H9 (cell line): ENCODE data around the gene KLHL1. TPM values are rescaled to one million over a fixed set of nuclear protein-coding genes. Genes with fewer than 3 reads are reported as not detected.

ENCODE experiments used
- DNase-seq: peaks from one replicate; pipeline ENCODE4 v3.0.0-alpha.2; 2017
- H2AFZ ChIP-seq: one replicate; pipeline ENCODE4 v1.6.1; 2013; ENCODE audit warnings: mild to moderate bottlenecking, low read length, control low read depth, moderate library complexity
- H2AK5ac ChIP-seq: 2 replicates; pipeline ENCODE4 v1.6.1; 2013; ENCODE audit warnings: low read length, control low read depth, mixed read lengths; ENCODE audit not compliant: insufficient read length
- H2BK120ac ChIP-seq: one replicate; pipeline ENCODE4 v1.6.1; 2013; ENCODE audit warnings: low read depth, mild to moderate bottlenecking, low read length, control low read depth, inconsistent platforms; ENCODE audit not compliant: poor library complexity, severe bottlenecking
- H2BK12ac ChIP-seq: 2 replicates; pipeline ENCODE4 v1.6.1; 2013; ENCODE audit warnings: low read length, control low read depth, mixed read lengths, low read depth; ENCODE audit not compliant: insufficient read length
- H2BK15ac ChIP-seq: 2 replicates; pipeline ENCODE4 v1.6.1; 2013; ENCODE audit warnings: low read depth, low read length, control low read depth
- H2BK20ac ChIP-seq: one replicate; pipeline ENCODE4 v1.6.1; 2013; ENCODE audit warnings: low read depth, mild to moderate bottlenecking, low read length, control low read depth, inconsistent platforms; ENCODE audit not compliant: poor library complexity, severe bottlenecking
- H2BK5ac ChIP-seq: 2 replicates; pipeline ENCODE4 v1.6.1; 2013; ENCODE audit warnings: low read length, control low read depth, mixed read lengths; ENCODE audit not compliant: insufficient read length
- H3K14ac ChIP-seq: 2 replicates; pipeline ENCODE4 v1.6.1; 2013; ENCODE audit warnings: low read length, control low read depth; ENCODE audit not compliant: insufficient read depth
- H3K18ac ChIP-seq: 2 replicates; pipeline ENCODE4 v1.6.1; 2013; ENCODE audit warnings: low read depth, mild to moderate bottlenecking, mixed read lengths, low read length, control low read depth; ENCODE audit not compliant: insufficient read length
- H3K23ac ChIP-seq: 2 replicates; pipeline ENCODE4 v1.6.1; 2013; ENCODE audit warnings: low read length, control low read depth, mixed read lengths, low read depth; ENCODE audit not compliant: insufficient read length
- H3K23me2 ChIP-seq: 2 replicates; pipeline ENCODE4 v1.6.1; 2013; ENCODE audit warnings: low read depth, mild to moderate bottlenecking, mixed read lengths, low read length, control low read depth; ENCODE audit not compliant: insufficient read length, poor library complexity, severe bottlenecking
- H3K27ac ChIP-seq: 2 replicates; pipeline ENCODE4 v1.5.1; 2013; ENCODE audit warnings: low read length, control low read depth, mixed read lengths, low read depth; ENCODE audit not compliant: insufficient read length
- H3K27me3 ChIP-seq: 2 replicates; pipeline ENCODE4 v1.6.1; 2013; ENCODE audit warnings: low read length, control low read depth, inconsistent platforms; ENCODE audit not compliant: insufficient read depth
- H3K4ac ChIP-seq: 2 replicates; pipeline ENCODE4 v1.6.1; 2013; ENCODE audit warnings: low read depth, mild to moderate bottlenecking, control low read depth, inconsistent platforms, low read length, moderate library complexity
- H3K4me1 ChIP-seq: 2 replicates; pipeline ENCODE4 v1.6.1; 2013; ENCODE audit warnings: low read length, control low read depth, inconsistent platforms; ENCODE audit not compliant: insufficient read depth
- H3K4me2 ChIP-seq: 2 replicates; pipeline ENCODE4 v1.6.1; 2013; ENCODE audit warnings: low read length, control low read depth, mixed read lengths; ENCODE audit not compliant: insufficient read length, insufficient read depth
- H3K56ac ChIP-seq: 2 replicates; pipeline ENCODE4 v1.6.1; 2013; ENCODE audit warnings: low read depth, mild to moderate bottlenecking, mixed read lengths, low read length, control low read depth; ENCODE audit not compliant: insufficient read length
- H3K79me1 ChIP-seq: 2 replicates; pipeline ENCODE4 v1.6.1; 2013; ENCODE audit warnings: low read depth, mild to moderate bottlenecking, moderate library complexity, low read length, control low read depth, inconsistent platforms; ENCODE audit not compliant: insufficient read depth, poor library complexity, severe bottlenecking
- H3K79me2 ChIP-seq: 2 replicates; pipeline ENCODE4 v1.6.1; 2013; ENCODE audit warnings: low read length, control low read depth, inconsistent platforms; ENCODE audit not compliant: insufficient read depth
- H3K9ac ChIP-seq: 2 replicates; pipeline ENCODE4 v1.6.1; 2013; ENCODE audit warnings: low read length, control low read depth, mixed read lengths; ENCODE audit not compliant: insufficient read length; ENCODE audit errors: extremely low read depth
- H3K9me3 ChIP-seq: one replicate; pipeline ENCODE4 v1.6.1; 2013; ENCODE audit warnings: low read depth, low read length, inconsistent platforms; ENCODE audit not compliant: control insufficient read depth
- H3T11ph ChIP-seq: one replicate; pipeline ENCODE4 v1.6.1; 2013; ENCODE audit warnings: mild to moderate bottlenecking, low read length, control low read depth, inconsistent platforms
- H4K20me1 ChIP-seq: one replicate; pipeline ENCODE4 v1.6.1; 2013; ENCODE audit not compliant: control insufficient read depth, insufficient read length, insufficient read depth
- H4K5ac ChIP-seq: 2 replicates; pipeline ENCODE4 v1.6.1; 2013; ENCODE audit warnings: low read depth, mild to moderate bottlenecking, mixed read lengths, low read length, control low read depth; ENCODE audit not compliant: insufficient read length
- H4K8ac ChIP-seq: replicated peaks from 2 replicates; pipeline ENCODE4 v1.6.1; 2013; ENCODE audit warnings: low read length, control low read depth, mixed read lengths, low read depth; ENCODE audit not compliant: insufficient read length
- H4K91ac ChIP-seq: 2 replicates; pipeline ENCODE4 v1.6.1; 2013; ENCODE audit warnings: low read depth, mild to moderate bottlenecking, moderate library complexity, mixed read lengths, low read length, control low read depth; ENCODE audit not compliant: insufficient read length
- H3K27ac Mint-ChIP-seq, 3 experiments: 2 replicates in 2 of 3; 3 replicates in 1 of 3; pipeline ENCODE4 v1.8.0; 2020 to 2021; ENCODE audit warnings: mixed read lengths in 3 of 3, mild to moderate bottlenecking in 1 of 3, moderate library complexity in 1 of 3
- H3K27me3 Mint-ChIP-seq: 2 replicates; pipeline ENCODE4 v1.8.0; 2021; ENCODE audit warnings: low read depth, mild to moderate bottlenecking, moderate library complexity, mixed read lengths
- H3K36me3 Mint-ChIP-seq, 3 experiments: 2 replicates in 2 of 3; 3 replicates in 1 of 3; pipeline ENCODE4 v1.8.0; 2020 to 2021; ENCODE audit warnings: low read depth in 3 of 3, mixed read lengths in 3 of 3; ENCODE audit not compliant: insufficient read depth in 1 of 3
- H3K4me1 Mint-ChIP-seq, 2 experiments: 2 replicates each; pipeline ENCODE4 v1.8.0; 2020; ENCODE audit warnings: mixed read lengths in 2 of 2
- H3K4me3 Mint-ChIP-seq, 2 experiments: 2 replicates in 1 of 2; 3 replicates in 1 of 2; pipeline ENCODE4 v1.8.0; 2020 to 2021; ENCODE audit warnings: mild to moderate bottlenecking in 2 of 2, mixed read lengths in 2 of 2, moderate library complexity in 1 of 2
- H3K9me3 Mint-ChIP-seq, 2 experiments: 2 replicates in 1 of 2; 3 replicates in 1 of 2; pipeline ENCODE4 v1.8.0; 2020; ENCODE audit warnings: mild to moderate bottlenecking in 2 of 2, mixed read lengths in 2 of 2, moderate library complexity in 1 of 2
- WGBS: extraction: QIAGEN DNeasy Blood & Tissue Kit; methylation state at CpG from one replicate; pipeline ENCODE4 v1.1.7; 2013; ENCODE audit warnings: missing lambda C conversion rate, low lambda C conversion rate, mixed read lengths; ENCODE audit not compliant: insufficient read length; ENCODE audit errors: extremely low coverage; 5-methylcytosine and 5-hydroxymethylcytosine counted together
- total RNA-seq: library from RNA; stranded (reverse); gene quantifications from 2 replicates; pipeline ENCODE4 v1.2.1, GENCODE V29; 2021
- TF ChIP-seq, protein P1 (sequence below): fragments of 200-600 bp; sonication (generic); conservative IDR thresholded peaks from 3 replicates; pipeline ENCODE4 v1.8.0; 2021; ENCODE audit warnings: antibody characterized with exemption, mild to moderate bottlenecking

KLHL1 gene
- total RNA-seq, 1 experiment from 2014 or later: not detected

DNA sequence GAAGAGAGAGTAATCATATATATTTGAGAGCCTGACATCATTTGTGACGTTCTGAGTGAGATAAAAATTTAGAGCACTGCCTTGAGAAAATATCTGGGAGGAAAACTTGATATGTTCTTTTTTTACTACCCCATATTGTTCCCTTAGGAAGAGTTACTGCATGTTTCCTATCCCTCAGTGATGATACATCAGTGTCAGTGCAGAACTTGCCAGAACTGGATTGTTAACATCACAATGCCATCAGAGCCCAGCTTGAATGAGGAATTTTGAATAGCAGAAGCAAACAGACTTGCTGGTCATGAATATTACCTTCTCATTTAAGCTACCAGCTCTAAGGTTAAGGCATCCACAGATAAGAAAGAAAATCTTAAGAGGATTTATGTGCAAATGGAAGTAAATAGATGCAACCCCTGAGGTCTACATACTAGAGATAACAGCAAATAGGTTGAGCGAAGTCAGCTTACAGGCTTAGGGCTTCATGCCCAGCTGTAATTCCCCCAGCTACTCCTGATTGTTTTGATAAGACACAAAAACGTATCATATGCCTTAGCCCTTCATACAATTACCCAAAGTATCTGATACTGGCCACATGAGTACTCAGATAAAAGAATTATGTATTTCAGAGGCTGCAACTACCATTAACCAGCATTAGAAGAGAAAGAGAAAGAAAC lies 314.3 kb downstream of the KLHL1 start:
- DNase-seq: no peak
- WGBS: no CpG with 5 or more reads among the region's 3 CpGs

More for the DNA sequence above, 314.3 kb downstream of the KLHL1 start:
- H2BK20ac ChIP-seq: no peak overlapping the region
- H3K79me1 ChIP-seq: no peaks in the 10 kb centered on the region
- no peaks in the 10 kb centered on the region for H3K23me2 ChIP-seq
- H4K91ac ChIP-seq: no peak overlapping the region
- H2BK5ac ChIP-seq: no peak overlapping the region
- H3K14ac ChIP-seq: no peak overlapping the region
- no peak overlapping the region for H2BK15ac ChIP-seq
- no peak overlapping the region; a peak in 1 of 5 replicates for H3K4me3 Mint-ChIP-seq
- H4K20me1 ChIP-seq: no peaks in the 10 kb centered on the region
- no peak overlapping the region for H3K9ac ChIP-seq
- no peaks in the 10 kb centered on the region for H3K27me3 ChIP-seq
- TF ChIP-seq, protein P1, sequence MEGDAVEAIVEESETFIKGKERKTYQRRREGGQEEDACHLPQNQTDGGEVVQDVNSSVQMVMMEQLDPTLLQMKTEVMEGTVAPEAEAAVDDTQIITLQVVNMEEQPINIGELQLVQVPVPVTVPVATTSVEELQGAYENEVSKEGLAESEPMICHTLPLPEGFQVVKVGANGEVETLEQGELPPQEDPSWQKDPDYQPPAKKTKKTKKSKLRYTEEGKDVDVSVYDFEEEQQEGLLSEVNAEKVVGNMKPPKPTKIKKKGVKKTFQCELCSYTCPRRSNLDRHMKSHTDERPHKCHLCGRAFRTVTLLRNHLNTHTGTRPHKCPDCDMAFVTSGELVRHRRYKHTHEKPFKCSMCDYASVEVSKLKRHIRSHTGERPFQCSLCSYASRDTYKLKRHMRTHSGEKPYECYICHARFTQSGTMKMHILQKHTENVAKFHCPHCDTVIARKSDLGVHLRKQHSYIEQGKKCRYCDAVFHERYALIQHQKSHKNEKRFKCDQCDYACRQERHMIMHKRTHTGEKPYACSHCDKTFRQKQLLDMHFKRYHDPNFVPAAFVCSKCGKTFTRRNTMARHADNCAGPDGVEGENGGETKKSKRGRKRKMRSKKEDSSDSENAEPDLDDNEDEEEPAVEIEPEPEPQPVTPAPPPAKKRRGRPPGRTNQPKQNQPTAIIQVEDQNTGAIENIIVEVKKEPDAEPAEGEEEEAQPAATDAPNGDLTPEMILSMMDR: no peak
- H3K23ac ChIP-seq: no peak overlapping the region
- H3K4me2 ChIP-seq: no peak overlapping the region
- H3K56ac ChIP-seq: no peak overlapping the region
- no peak overlapping the region for H2BK12ac ChIP-seq
- no peak overlapping the region for H3K4ac ChIP-seq
- no peaks in the 10 kb centered on the region; the same call in 1 of the 2 replicates for H3K4me1 ChIP-seq
- no peak overlapping the region for H3K27ac ChIP-seq
- H3K36me3 Mint-ChIP-seq: no peaks in the 10 kb centered on the region
- H3K9me3 Mint-ChIP-seq: no peaks in the 10 kb centered on the region
- H3K27ac Mint-ChIP-seq: peak overlapping the region in 2 of 3 experiments; percentile 2 to 69; a peak in 4 of 7 replicates
- no peaks in the 10 kb centered on the region for H3K79me2 ChIP-seq
- H4K8ac ChIP-seq: no peak overlapping the region
- H3K9me3 ChIP-seq: no peaks in the 10 kb centered on the region
- H3K18ac ChIP-seq: no peak overlapping the region
- H2BK120ac ChIP-seq: no peak overlapping the region
- H2AK5ac ChIP-seq: no peak overlapping the region
- H3K4me1 Mint-ChIP-seq: peaks cover 15 to 17% of the 10 kb centered on the region in 2 experiments
- no peak overlapping the region for H2AFZ ChIP-seq
- H4K5ac ChIP-seq: no peak overlapping the region
- H3K27me3 Mint-ChIP-seq: no peaks in the 10 kb centered on the region
- no peak overlapping the region for H3T11ph ChIP-seq
